KMS-11 (cell line): ENCODE measurements around the gene TRAPPC5.

Experiments used
- H2AFZ ChIP-seq: fragments of 200-600 bp; sonication (generic); 2 replicates; pipeline ENCODE4 v1.6.1; 2016; ENCODE audit warnings: antibody characterized with exemption, mixed run types, low read depth
- H3K27ac ChIP-seq: fragments of 200-600 bp; sonication (generic); 2 replicates; pipeline ENCODE4 v1.6.1; 2016; ENCODE audit warnings: mild to moderate bottlenecking, mixed run types
- H3K27me3 ChIP-seq: fragments of 200-600 bp; sonication (generic); 2 replicates; pipeline ENCODE4 v1.6.1; 2017; ENCODE audit warnings: mild to moderate bottlenecking, low read depth, mixed run types, moderate library complexity; ENCODE audit not compliant: insufficient read depth
- H3K36me3 ChIP-seq: fragments of 200-600 bp; sonication (generic); 2 replicates; pipeline ENCODE4 v1.6.1; 2017; ENCODE audit warnings: mild to moderate bottlenecking, mixed run types; ENCODE audit not compliant: insufficient read depth
- H3K4me1 ChIP-seq: fragments of 200-600 bp; sonication (generic); 2 replicates; pipeline ENCODE4 v1.6.1; 2016; ENCODE audit warnings: mild to moderate bottlenecking, low read depth, mixed run types; ENCODE audit not compliant: poor library complexity, severe bottlenecking
- H3K4me2 ChIP-seq: fragments of 200-600 bp; sonication (generic); 2 replicates; pipeline ENCODE4 v1.7.0; 2016; ENCODE audit warnings: mild to moderate bottlenecking, mixed run types
- H3K4me3 ChIP-seq: fragments of 200-600 bp; sonication (generic); IDR thresholded peaks from 2 replicates; pipeline ENCODE4 v1.6.1; 2017; ENCODE audit warnings: low read depth, low read length, mixed read lengths; ENCODE audit not compliant: insufficient read depth
- H3K79me2 ChIP-seq: fragments of 200-600 bp; sonication (generic); 2 replicates; pipeline ENCODE4 v1.6.1; 2016; ENCODE audit warnings: low read depth, mixed run types; ENCODE audit not compliant: insufficient read depth
- H3K9ac ChIP-seq: fragments of 200-600 bp; sonication (generic); 2 replicates; pipeline ENCODE4 v1.6.1; 2016; ENCODE audit warnings: mild to moderate bottlenecking, mixed run types
- H4K20me1 ChIP-seq: fragments of 200-600 bp; sonication (generic); 2 replicates; pipeline ENCODE4 v1.6.1; 2016; ENCODE audit warnings: mild to moderate bottlenecking, mixed run types; ENCODE audit not compliant: insufficient read depth
- TF ChIP-seq, protein P1 (sequence below): fragments of 200-600 bp; sonication (generic); conservative IDR thresholded peaks from 2 replicates; pipeline ENCODE4 v1.6.1; 2017; ENCODE audit warnings: low read depth, mild to moderate bottlenecking, antibody characterized with exemption, low read length, moderate library complexity, mixed read lengths

The TRAPPC5 gene

DNA sequence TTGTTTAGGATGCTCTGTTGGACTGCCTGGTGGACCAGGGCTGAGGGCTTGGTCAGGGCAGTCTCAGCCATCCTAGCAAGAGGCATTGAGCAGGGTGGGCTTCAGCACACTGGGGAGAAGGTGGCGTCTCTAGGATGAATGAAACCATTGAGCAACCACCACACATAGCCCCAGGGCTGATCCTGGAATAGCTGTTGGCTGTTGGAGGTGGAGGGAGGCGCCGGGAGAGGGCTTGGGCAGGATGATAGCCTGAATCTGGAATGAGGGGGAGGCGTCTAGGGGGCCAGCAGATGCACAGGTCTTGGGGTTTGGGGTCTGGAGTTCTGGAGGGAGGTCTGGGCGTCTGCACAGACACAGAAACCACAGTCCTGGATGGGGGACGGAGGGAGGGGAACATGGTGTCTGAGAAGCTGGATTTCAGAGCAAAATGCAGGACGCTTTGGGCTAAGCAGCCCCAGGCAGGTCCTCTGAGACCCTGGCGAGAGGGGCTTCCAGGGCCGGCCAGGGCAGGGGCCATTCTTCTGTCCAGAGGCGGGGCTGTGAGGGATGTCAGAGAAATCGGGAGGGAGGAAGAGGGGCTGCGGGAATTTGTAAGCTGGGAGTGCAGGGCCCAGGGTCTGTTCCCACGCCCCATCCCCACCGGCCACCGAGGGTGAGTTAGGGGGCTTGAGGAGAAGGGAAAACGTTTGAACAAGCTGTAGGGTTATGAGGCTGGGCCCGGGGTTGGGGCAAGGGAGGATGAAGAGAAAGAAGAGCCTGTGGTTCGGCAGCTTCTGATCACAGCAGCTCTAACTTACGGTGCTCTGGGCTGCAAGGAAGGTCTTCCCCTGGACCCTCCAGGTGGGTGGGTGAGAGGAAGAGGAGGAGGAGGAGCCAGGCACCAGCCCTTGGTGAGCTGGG lies 5.2 kb downstream of the TRAPPC5 start:
- H2AFZ ChIP-seq, result no peak overlapping the region
- H3K4me1 ChIP-seq, result no peaks in the 10 kb centered on the region
- H3K4me2 ChIP-seq, result no peak overlapping the region
- H3K4me3 ChIP-seq, result no peak overlapping the region
- no peaks in the 10 kb centered on the region for H4K20me1 ChIP-seq
- no peaks in the 10 kb centered on the region for H3K27me3 ChIP-seq
- H3K9ac ChIP-seq, result no peak overlapping the region
- TF ChIP-seq, protein P1, sequence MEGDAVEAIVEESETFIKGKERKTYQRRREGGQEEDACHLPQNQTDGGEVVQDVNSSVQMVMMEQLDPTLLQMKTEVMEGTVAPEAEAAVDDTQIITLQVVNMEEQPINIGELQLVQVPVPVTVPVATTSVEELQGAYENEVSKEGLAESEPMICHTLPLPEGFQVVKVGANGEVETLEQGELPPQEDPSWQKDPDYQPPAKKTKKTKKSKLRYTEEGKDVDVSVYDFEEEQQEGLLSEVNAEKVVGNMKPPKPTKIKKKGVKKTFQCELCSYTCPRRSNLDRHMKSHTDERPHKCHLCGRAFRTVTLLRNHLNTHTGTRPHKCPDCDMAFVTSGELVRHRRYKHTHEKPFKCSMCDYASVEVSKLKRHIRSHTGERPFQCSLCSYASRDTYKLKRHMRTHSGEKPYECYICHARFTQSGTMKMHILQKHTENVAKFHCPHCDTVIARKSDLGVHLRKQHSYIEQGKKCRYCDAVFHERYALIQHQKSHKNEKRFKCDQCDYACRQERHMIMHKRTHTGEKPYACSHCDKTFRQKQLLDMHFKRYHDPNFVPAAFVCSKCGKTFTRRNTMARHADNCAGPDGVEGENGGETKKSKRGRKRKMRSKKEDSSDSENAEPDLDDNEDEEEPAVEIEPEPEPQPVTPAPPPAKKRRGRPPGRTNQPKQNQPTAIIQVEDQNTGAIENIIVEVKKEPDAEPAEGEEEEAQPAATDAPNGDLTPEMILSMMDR, result no peak
- no peaks in the 10 kb centered on the region for H3K79me2 ChIP-seq
- no peaks in the 10 kb centered on the region for H3K36me3 ChIP-seq
- H3K27ac ChIP-seq, result no peak overlapping the region

DNA sequence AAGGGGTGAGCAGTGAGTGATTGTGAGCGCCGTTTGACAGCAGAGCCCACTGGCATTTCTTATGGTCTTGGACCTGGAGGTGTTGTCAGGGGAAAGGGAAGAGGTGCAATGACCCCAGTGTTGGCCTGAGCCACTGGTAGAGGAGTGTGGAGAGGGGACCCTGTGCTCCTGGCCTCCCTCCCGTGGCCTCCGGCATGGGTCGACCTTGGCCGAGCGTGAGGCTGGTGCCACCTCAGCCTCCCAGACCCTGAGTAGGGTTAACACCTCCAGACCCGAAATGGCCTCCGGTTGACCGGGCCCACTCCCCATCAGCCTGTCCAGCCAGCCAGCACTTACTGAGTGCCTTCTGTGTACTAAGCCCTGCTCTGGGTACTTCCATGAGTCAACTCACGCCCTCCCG lies 6.5 kb downstream of the TRAPPC5 start:
- Histone ChIP-seq H3K27ac (no peak overlapping the region), H2AFZ (no peak overlapping the region), H3K4me3 (no peak overlapping the region), H3K27me3 (peaks cover 4% of the 10 kb centered on the region; the same call in 1 of the 2 replicates), H3K9ac (no peak overlapping the region), H4K20me1 (no peaks in the 10 kb centered on the region), H3K4me2 (no peak overlapping the region), H3K79me2 (no peaks in the 10 kb centered on the region), H3K36me3 (no peaks in the 10 kb centered on the region), H3K4me1 (no peaks in the 10 kb centered on the region)
- TF ChIP-seq, protein P1, result no peak

GRCh38 chr19:7689165-7689564 lies 8.5 kb downstream of the TRAPPC5 start:
- peaks cover 11% of the 10 kb centered on the region; the same call in 1 of the 2 replicates for H3K27me3 ChIP-seq

GRCh38 chr19:7690779-7691258 lies 10.2 kb downstream of the TRAPPC5 start:
- H3K4me3 ChIP-seq, result no peak overlapping the region
- H4K20me1 ChIP-seq, result no peaks in the 10 kb centered on the region
- H3K36me3 ChIP-seq, result no peaks in the 10 kb centered on the region
- peaks cover 26% of the 10 kb centered on the region; the same call in 1 of the 2 replicates for H3K27me3 ChIP-seq
- TF ChIP-seq, protein P1, result no peak
- H2AFZ ChIP-seq, result no peak overlapping the region
- H3K79me2 ChIP-seq, result no peaks in the 10 kb centered on the region
- H3K9ac ChIP-seq, result no peak overlapping the region
- no peaks in the 10 kb centered on the region for H3K4me1 ChIP-seq
- no peak overlapping the region for H3K4me2 ChIP-seq
- H3K27ac ChIP-seq, result no peak overlapping the region

More at GRCh38 chr19:7689165-7689564, 8.5 kb downstream of the TRAPPC5 start:
- Histone ChIP-seq H4K20me1 (no peaks in the 10 kb centered on the region), H3K9ac (no peak overlapping the region), H3K4me3 (no peak overlapping the region), H3K79me2 (no peaks in the 10 kb centered on the region), H2AFZ (no peak overlapping the region), H3K4me1 (no peaks in the 10 kb centered on the region), H3K4me2 (no peak overlapping the region), H3K36me3 (no peaks in the 10 kb centered on the region), H3K27ac (no peak overlapping the region)
- TF ChIP-seq, protein P1, result no peak
